Gastroesophageal sphincter (tissue), 3 donors: Measurements from ENCODE around the gene SDC1.

Experiments used
- POLR2AphosphoS5 ChIP-seq: sonication (generic); formaldehyde crosslinking; IDR thresholded peaks from one replicate; pipeline ENCODE4 v1.6.1; 2017; ENCODE audit warnings: antibody characterized with exemption
- TF ChIP-seq, protein P1 (sequence below), 4 experiments: fragments of 200-600 bp in 2 of 4; fragments of 450-650 bp in 2 of 4; sonication (generic) in 1 of 4; IDR thresholded peaks; one replicate each; pipeline ENCODE4 v1.5.1; 2017 to 2019; ENCODE audit warnings: antibody characterized with exemption in 4 of 4, mild to moderate bottlenecking in 2 of 4, moderate library complexity in 2 of 4

- TF ChIP-seq, protein P1, sequence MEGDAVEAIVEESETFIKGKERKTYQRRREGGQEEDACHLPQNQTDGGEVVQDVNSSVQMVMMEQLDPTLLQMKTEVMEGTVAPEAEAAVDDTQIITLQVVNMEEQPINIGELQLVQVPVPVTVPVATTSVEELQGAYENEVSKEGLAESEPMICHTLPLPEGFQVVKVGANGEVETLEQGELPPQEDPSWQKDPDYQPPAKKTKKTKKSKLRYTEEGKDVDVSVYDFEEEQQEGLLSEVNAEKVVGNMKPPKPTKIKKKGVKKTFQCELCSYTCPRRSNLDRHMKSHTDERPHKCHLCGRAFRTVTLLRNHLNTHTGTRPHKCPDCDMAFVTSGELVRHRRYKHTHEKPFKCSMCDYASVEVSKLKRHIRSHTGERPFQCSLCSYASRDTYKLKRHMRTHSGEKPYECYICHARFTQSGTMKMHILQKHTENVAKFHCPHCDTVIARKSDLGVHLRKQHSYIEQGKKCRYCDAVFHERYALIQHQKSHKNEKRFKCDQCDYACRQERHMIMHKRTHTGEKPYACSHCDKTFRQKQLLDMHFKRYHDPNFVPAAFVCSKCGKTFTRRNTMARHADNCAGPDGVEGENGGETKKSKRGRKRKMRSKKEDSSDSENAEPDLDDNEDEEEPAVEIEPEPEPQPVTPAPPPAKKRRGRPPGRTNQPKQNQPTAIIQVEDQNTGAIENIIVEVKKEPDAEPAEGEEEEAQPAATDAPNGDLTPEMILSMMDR (IDR thresholded peaks at IDR 0.05), result no peak
- no peak for TF ChIP-seq POLR2AphosphoS5
These were observed 4.6 kb upstream of the SDC1 start for GRCh38 chr2:20229322-20230113.
